GM12875 (cell line): ENCODE data around the gene MDGA2.
"Not testable (repeated sequence)": the region's sequence is repeated elsewhere in the genome, so short reads cannot be mapped to it uniquely, and the experiment has no call there.

Experiments used
- H3K4me3 ChIP-seq: one replicate; pipeline ENCODE4 v1.5.1; 2011; ENCODE audit warnings: low read depth, low read length, control low read depth
- CTCF ChIP-seq: IDR thresholded peaks from 2 replicates; pipeline ENCODE4 v1.5.1; 2011; ENCODE audit warnings: low read depth, mild to moderate bottlenecking, control low read depth, inconsistent platforms, low read length, moderate library complexity, borderline replicate concordance; ENCODE audit not compliant: insufficient read depth

The MDGA2 gene

GRCh38 chr14:47626151-47627035 is 49.0 kb downstream of the MDGA2 start:
- no peak overlapping the region for H3K4me3 ChIP-seq
- no peak for TF ChIP-seq CTCF

GRCh38 chr14:47624126-47624525 is 51.3 kb downstream of the MDGA2 start:
- H3K4me3 ChIP-seq, result not testable (repeated sequence)

- TF ChIP-seq CTCF, result no peak
- H3K4me3 ChIP-seq, result no peak overlapping the region
Measured at GRCh38 chr14:47619392-47619791, 56.0 kb downstream of the MDGA2 start.

- no peak for TF ChIP-seq CTCF
Measured at GRCh38 chr14:47606566-47606965, 68.8 kb downstream of the MDGA2 start.

GRCh38 chr14:47596860-47597259 is 78.5 kb downstream of the MDGA2 start:
- TF ChIP-seq CTCF, result no peak
- no peak overlapping the region for H3K4me3 ChIP-seq

More at GRCh38 chr14:47606566-47606965, 68.8 kb downstream of the MDGA2 start:
- H3K4me3 ChIP-seq, result no peak overlapping the region

- TF ChIP-seq CTCF, result no peak
- H3K4me3 ChIP-seq, result no peak overlapping the region
Measured at GRCh38 chr14:47596232-47596631, 79.2 kb downstream of the MDGA2 start.

- no peak for TF ChIP-seq CTCF
- H3K4me3 ChIP-seq, result no peak overlapping the region
Measured at GRCh38 chr14:47595552-47595951, 79.9 kb downstream of the MDGA2 start.
